Right ventricle myocardium inferior (tissue), 1 donor: Measurements from ENCODE around the gene REXO4. TPM values are rescaled to one million over a fixed set of nuclear protein-coding genes. Genes with fewer than 3 reads are reported as not detected.

Experiments
- ATAC-seq: fragments of 200-7000 bp; cut with Tn5 transposase; one replicate; pipeline ENCODE4 v1.9.1; 2020; ENCODE audit warnings: mild to moderate bottlenecking, moderate library complexity
- DNase-seq: peaks from one replicate; pipeline ENCODE4 v3.0.0; 2021; ENCODE audit errors: missing footprints
- intact Hi-C: fragments of 100-400 bp; cut with DNase I; formaldehyde crosslinking; loops from one replicate; pipeline ENCODE4 v1.11.0; 2022
- total RNA-seq: library from RNA; stranded (reverse); fragmentation: NEBNext Ultra II Directional; extraction: Animal tissue kit (Norgen Biotek cat#: 25700); gene quantifications from one replicate; pipeline ENCODE4 v1.2.1, GENCODE V29; 2021
- donor health status: DM: no; HTN: yes; CAD: no; lungs with severe emphysema.

Gene REXO4
- total RNA-seq, 1 donor from 2014 or later, result 18.7 TPM

- peak; percentile 39 for DNase-seq
- intact Hi-C loops, result loop anchor here (10.0 kb wide), 1 partner anchor 325 kb away; the partner anchor contains the start of gene GTF3C5
Measured at GRCh38 chr9:133359399-133360175, 58.2 kb downstream of the REXO4 start.

GRCh38 chr9:133357656-133358055, 60.2 kb downstream of the REXO4 start:
- intact Hi-C loops, result loop anchor here (10.0 kb wide), 1 partner anchor 323 kb away; the partner anchor contains the start of gene GTF3C5
- no peak for DNase-seq
- no peak for ATAC-seq

More at GRCh38 chr9:133359399-133360175, 58.2 kb downstream of the REXO4 start:
- ATAC-seq, result no peak

GRCh38 chr9:133356391-133357091, 61.3 kb downstream of the REXO4 start, which contains the start of the genes SURF1 and SURF2:
Gene SURF1, minus strand, starts transcription at chr9:133356487. Its CDS starts 34 bp downstream, at chr9:133356453.
Gene SURF2, plus strand, starts transcription at chr9:133356550. Its CDS starts 43 bp downstream, at chr9:133356593.
- intact Hi-C loops, result loop anchor here (10.0 kb wide), 1 partner anchor 322 kb away; the partner anchor contains the start of gene GTF3C5
- peak; percentile 96 for DNase-seq

More at GRCh38 chr9:133356391-133357091, 61.3 kb downstream of the REXO4 start, which contains the start of the genes SURF1 and SURF2:
- ATAC-seq, result peak; percentile 93

Other genes starting within 250 kb of the REXO4 start
- gene OBP2B, start 208.8 kb downstream of the REXO4 start, total RNA-seq, result not detected
- 1.5 TPM for gene ABO, start 142.8 kb downstream of the REXO4 start, total RNA-seq
- gene SURF6, start 81.8 kb downstream of the REXO4 start, total RNA-seq, result 13.4 TPM
- 20.8 TPM for gene MED22, start 69.9 kb downstream of the REXO4 start, total RNA-seq
- gene RPL7A, start 69.8 kb downstream of the REXO4 start, total RNA-seq, result 977 TPM
- 62.6 TPM for gene SURF1, start 61.5 kb downstream of the REXO4 start, total RNA-seq
- 13.2 TPM for gene SURF2, start 61.5 kb downstream of the REXO4 start, total RNA-seq
- gene SURF4, start 42.0 kb downstream of the REXO4 start, total RNA-seq, result 68.4 TPM
- gene STKLD1, start 41.6 kb downstream of the REXO4 start, total RNA-seq, result 0.27 TPM
- gene ADAMTS13, start 4.4 kb upstream of the REXO4 start, total RNA-seq, result 3.6 TPM
- 13.9 TPM for gene CACFD1, start 42.0 kb upstream of the REXO4 start, total RNA-seq
- gene SLC2A6, start 61.1 kb upstream of the REXO4 start, total RNA-seq, result 2.7 TPM
- not detected for gene MYMK, start 106.9 kb upstream of the REXO4 start, total RNA-seq
- gene ADAMTSL2, start 116.7 kb upstream of the REXO4 start, total RNA-seq, result 9.5 TPM
- gene FAM163B, start 191.4 kb upstream of the REXO4 start, total RNA-seq, result 0.22 TPM
- gene DBH, start 218.4 kb upstream of the REXO4 start, total RNA-seq, result not detected